B cell (primary cell): ENCODE results near the gene CEP112. TPM values are rescaled to one million over a fixed set of nuclear protein-coding genes. Genes with fewer than 3 reads are reported as not detected.

ENCODE experiments used
- ATAC-seq: fragments of 200-7000 bp; cut with Tn5 transposase; one replicate; pipeline ENCODE4 v1.10.0; 2021; ENCODE audit warnings: low read depth, mild to moderate bottlenecking, moderate number of reproducible peaks, moderate library complexity
- CTCF ChIA-PET: fragments of 350-600 bp; sonication (Branson Sonifier 250); formaldehyde crosslinking; loops from one replicate; lab custom pipeline; 2021; ENCODE audit warnings: antibody characterized with exemption, inconsistent platforms; lab: Charles Lee
- POLR2A ChIA-PET: fragments of 350-600 bp; sonication (Branson Sonifier 250); formaldehyde crosslinking; loops from one replicate; lab custom pipeline; 2021; ENCODE audit warnings: antibody characterized with exemption; lab: Charles Lee
- DNase-seq: peaks from one replicate; pipeline ENCODE4 v3.0.0; 2013
- H2AFZ ChIP-seq: 2 replicates; pipeline ENCODE4 v1.6.1; 2012; ENCODE audit warnings: mild to moderate bottlenecking, low read depth, low read length; ENCODE audit not compliant: insufficient read depth, poor library complexity, severe bottlenecking
- H3K27ac ChIP-seq, 2 donors: 1 replicate in 1 of 2; 2 replicates in 1 of 2; pipeline ENCODE4 v1.5.1; 2012 to 2013; ENCODE audit warnings: low read length in 2 of 2, mild to moderate bottlenecking in 2 of 2, moderate library complexity in 1 of 2
- H3K27me3 ChIP-seq, 4 experiments: fragments of 200-600 bp in 1 of 4; sonication (generic) in 1 of 4; replicated peaks in 1 of 4; 1 replicate in 2 of 4; 2 replicates in 2 of 4; pipeline versions ENCODE4 v1.6.1 to v1.7.0; 2013 to 2016; ENCODE audit warnings: low read length in 3 of 4, mild to moderate bottlenecking in 2 of 4, mixed read lengths in 1 of 4, moderate library complexity in 1 of 4; ENCODE audit not compliant: insufficient read depth in 4 of 4, control insufficient read depth in 3 of 4; ENCODE audit errors: control extremely low read depth in 1 of 4
- H3K36me3 ChIP-seq, 2 experiments: replicated peaks in 1 of 2; 1 replicate in 1 of 2; 2 replicates in 1 of 2; pipeline versions ENCODE4 v1.6.1 to v1.7.1; 2013; ENCODE audit warnings: low read length in 1 of 2; ENCODE audit not compliant: insufficient read depth in 2 of 2, control insufficient read depth in 1 of 2; ENCODE audit errors: control extremely low read depth in 1 of 2, extremely low read depth in 1 of 2
- H3K4me1 ChIP-seq, 2 donors: fragments of 200-600 bp in 1 of 2; sonication (generic) in 1 of 2; 1 replicate in 1 of 2; 2 replicates in 1 of 2; pipeline versions ENCODE4 v1.5.1 to v1.6.1; 2013 to 2017; ENCODE audit warnings: low read length in 2 of 2; ENCODE audit not compliant: control insufficient read depth in 2 of 2, insufficient read depth in 2 of 2
- H3K4me2 ChIP-seq: replicated peaks from 2 replicates; pipeline ENCODE3; 2012; ENCODE audit warnings: mild to moderate bottlenecking, low read depth, low read length; ENCODE audit not compliant: poor library complexity, severe bottlenecking
- H3K4me3 ChIP-seq, 5 experiments: fragments of 200-600 bp in 1 of 5; sonication (generic) in 1 of 5; 1 replicate in 3 of 5; 2 replicates in 2 of 5; pipeline versions ENCODE4 v1.5.1 to v1.7.0; 2011 to 2016; ENCODE audit warnings: low read length in 4 of 5, mild to moderate bottlenecking in 4 of 5, low read depth in 2 of 5, control low read depth in 1 of 5, moderate library complexity in 1 of 5; ENCODE audit not compliant: insufficient read depth in 1 of 5; ENCODE audit errors: control extremely low read depth in 1 of 5, extremely low read depth in 1 of 5
- H3K79me2 ChIP-seq: fragments of 200-600 bp; sonication (generic); one replicate; pipeline ENCODE4 v1.6.0; 2016; ENCODE audit warnings: low read length; ENCODE audit not compliant: control insufficient read depth, insufficient read depth
- H3K9ac ChIP-seq: fragments of 200-600 bp; sonication (generic); 2 replicates; pipeline ENCODE4 v1.6.1; 2017; ENCODE audit warnings: mild to moderate bottlenecking, low read length, moderate library complexity
- H3K9me3 ChIP-seq, 3 donors: one replicate each; pipeline versions ENCODE4 v1.6.1 to v1.7.1; 2013; ENCODE audit warnings: low read length in 2 of 3; ENCODE audit not compliant: control insufficient read depth in 2 of 3, insufficient read depth in 1 of 3; ENCODE audit errors: control extremely low read depth in 1 of 3
- H4K20me1 ChIP-seq: 2 replicates; pipeline ENCODE4 v1.6.0; 2012; ENCODE audit warnings: mild to moderate bottlenecking, low read length; ENCODE audit not compliant: insufficient read depth, control insufficient read depth, poor library complexity, severe bottlenecking
- H3K27ac Mint-ChIP-seq: one replicate; pipeline ENCODE4 v1.8.0; 2021; ENCODE audit warnings: mixed read lengths
- H3K27me3 Mint-ChIP-seq: one replicate; pipeline ENCODE4 v1.8.0; 2021; ENCODE audit warnings: mixed read lengths
- H3K4me1 Mint-ChIP-seq: one replicate; pipeline ENCODE4 v1.8.0; 2021; ENCODE audit warnings: mixed read lengths
- H3K4me3 Mint-ChIP-seq: one replicate; pipeline ENCODE4 v1.8.0; 2021; ENCODE audit warnings: mixed read lengths
- H3K9me3 Mint-ChIP-seq: one replicate; pipeline ENCODE4 v1.8.0; 2022; ENCODE audit warnings: mixed read lengths; ENCODE audit not compliant: insufficient read depth
- CTCF ChIP-seq: fragments of 200-600 bp; IDR thresholded peaks from one replicate; pipeline ENCODE4 v1.8.0; 2022; ENCODE audit warnings: antibody characterized with exemption, mild to moderate bottlenecking
- EZH2 ChIP-seq: IDR thresholded peaks from 2 replicates; pipeline ENCODE4 v1.6.1; 2012; ENCODE audit warnings: borderline replicate concordance, low read depth, mild to moderate bottlenecking, moderate library complexity, low read length; ENCODE audit not compliant: insufficient read depth, poor library complexity, severe bottlenecking
- WGBS: methylation state at CpG from one replicate; pipeline ENCODE4 v1.1.5; 2013; ENCODE audit warnings: missing lambda C conversion rate; ENCODE audit not compliant: insufficient coverage; 5-methylcytosine and 5-hydroxymethylcytosine counted together
- intact Hi-C: fragments of 100-400 bp; cut with micrococcal nuclease; formaldehyde crosslinking; loops from one replicate; pipeline ENCODE4 v1.10.0; 2022
- polyA plus RNA-seq: library from polyadenylated mRNA; depleted of rRNA; stranded (reverse); fragments of >200 nt; gene quantifications from 2 replicates; pipeline ENCODE4 v1.2.3, GENCODE V29; 2012
- total RNA-seq, 2 donors: library from RNA; stranded (reverse); fragments of 120-200 nt in 1 of 2; gene quantifications; 1 replicate in 1 of 2; 2 replicates in 1 of 2; pipeline versions ENCODE4 v1.2.3 to v1.2.4, GENCODE V29; 2013 to 2022

The CEP112 gene
- total and polyA plus RNA-seq, 2 donors (not counting 1 experiment from before 2014, with no cell fraction given) = 0.57 to 4.6 TPM

- Histone ChIP-seq H3K27ac (no peak overlapping the region), H3K4me2 (no peak overlapping the region), H3K27me3 (no peaks in the 10 kb centered on the region), H3K36me3 (no peaks in the 10 kb centered on the region), H3K4me1 (peaks cover 3 to 6% of the 10 kb centered on the region in 2 donors), H3K9ac (no peak overlapping the region), H2AFZ (no peak overlapping the region), H3K9me3 (peaks cover 0 to 1% (median 0%) of the 10 kb centered on the region in 3 donors), H4K20me1 (no peaks in the 10 kb centered on the region), H3K79me2 (no peaks in the 10 kb centered on the region), H3K4me3 (no peak overlapping the region)
- WGBS = no CpG with 5 or more reads among the region's 2 CpGs
- Mint-ChIP-seq H3K4me3 (no peak overlapping the region), H3K27me3 (no peaks in the 10 kb centered on the region), H3K9me3 (no peaks in the 10 kb centered on the region), H3K27ac (no peak overlapping the region), H3K4me1 (peaks cover 6% of the 10 kb centered on the region)
- ATAC-seq (no peak), DNase-seq (no peak)
- intact Hi-C loops = no loop called here
- no peak for TF ChIP-seq EZH2
- TF ChIP-seq CTCF = no peak
- POLR2A ChIA-PET = no interaction called here
- CTCF ChIA-PET = no interaction called here
Measured at GRCh38 chr17:65820811-65821210, 371.1 kb downstream of the CEP112 start.

- H2AFZ ChIP-seq = no peak overlapping the region
- intact Hi-C loops = no loop called here
- H3K9ac ChIP-seq = no peak overlapping the region
- H3K4me2 ChIP-seq = no peak overlapping the region
- H3K9me3 Mint-ChIP-seq = no peaks in the 10 kb centered on the region
- H4K20me1 ChIP-seq = no peaks in the 10 kb centered on the region
- POLR2A ChIA-PET = no interaction called here
- no peak overlapping the region for H3K27ac ChIP-seq
- H3K4me3 Mint-ChIP-seq = no peak overlapping the region
- H3K4me1 ChIP-seq = peaks cover 0 to 3% of the 10 kb centered on the region in 2 donors
- CTCF ChIA-PET = no interaction called here
- peaks cover 0 to 1% (median 0%) of the 10 kb centered on the region in 3 donors for H3K9me3 ChIP-seq
- H3K79me2 ChIP-seq = no peaks in the 10 kb centered on the region
- ATAC-seq = no peak
- no peak for TF ChIP-seq CTCF
- no peak for TF ChIP-seq EZH2
- no peaks in the 10 kb centered on the region for H3K36me3 ChIP-seq
- H3K4me1 Mint-ChIP-seq = peaks cover 3% of the 10 kb centered on the region
- WGBS = no CpG with 5 or more reads among the region's 1 CpG
- no peak overlapping the region for H3K27ac Mint-ChIP-seq
- H3K4me3 ChIP-seq = no peak overlapping the region
- no peak for DNase-seq
- no peaks in the 10 kb centered on the region for H3K27me3 ChIP-seq
- H3K27me3 Mint-ChIP-seq = no peaks in the 10 kb centered on the region
Measured at GRCh38 chr17:65820306-65820705, 371.6 kb downstream of the CEP112 start.
